K562 (cell line): ENCODE results near the gene GTPBP6. TPM values are rescaled to one million over a fixed set of nuclear protein-coding genes. Genes with fewer than 3 reads are reported as not detected.

ENCODE experiments used
- BHLHE40 ChIP-seq: IDR thresholded peaks from 2 replicates; pipeline ENCODE4 v1.6.1; 2011; ENCODE audit warnings: low read length, improper control_type of control experiment
- GATAD2A ChIP-seq: fragments of 450-650 bp; IDR thresholded peaks from 2 replicates; pipeline ENCODE4 v1.6.1; 2017
- NCOR1 ChIP-seq: fragments of 450-650 bp; IDR thresholded peaks from 2 replicates; pipeline ENCODE4 v1.6.1; 2016; ENCODE audit warnings: mild to moderate bottlenecking, moderate library complexity
- PRMT5 ChIP-seq: sonication (generic); formaldehyde crosslinking; IDR thresholded peaks from 2 replicates; pipeline ENCODE4 v1.5.0; 2020; ENCODE audit warnings: missing genetic modification reagents
- SIX5 ChIP-seq, 2 experiments: IDR thresholded peaks; 2 replicates each; pipeline ENCODE4 v1.6.1; 2011; ENCODE audit warnings: low read length in 2 of 2, borderline replicate concordance in 1 of 2, low read depth in 1 of 2, mild to moderate bottlenecking in 1 of 2, moderate library complexity in 1 of 2; ENCODE audit not compliant: insufficient read depth in 1 of 2
- ZZZ3 ChIP-seq: fragments of 450-650 bp; IDR thresholded peaks from 2 replicates; pipeline ENCODE4 v1.6.1; 2016; ENCODE audit warnings: antibody characterized with exemption, mild to moderate bottlenecking, moderate library complexity
- polyA plus RNA-seq, 8 experiments: library from polyadenylated mRNA; depleted of rRNA in 4 of 8; stranded (reverse) in 5 of 8; unstranded in 3 of 8; fragments of >200 nt; fragmentation: Nextera tagmentation in 2 of 8; fragmentation: Illumina TruSeq in 1 of 8; extraction: Ambion mirVana in 2 of 8; extraction: Trizol in 1 of 8; gene quantifications; 2 replicates each; pipeline versions ENCODE4 v1.2.1 to v1.2.3, GENCODE V29; 2011 to 2014; ENCODE audit warnings: inconsistent platforms in 1 of 8, missing spikeins in 1 of 8
- total RNA-seq, 7 experiments: library from RNA; depleted of rRNA in 6 of 7; stranded (reverse); fragments of >200 nt in 6 of 7; fragmentation: Illumina TruSeq in 2 of 7; extraction: Trizol in 2 of 7; gene quantifications; 2 replicates each; pipeline versions ENCODE4 v1.2.1 to v1.2.3, GENCODE V29; 2011 to 2021; ENCODE audit warnings: low replicate concordance in 1 of 7
- TF ChIP-seq, protein P1 (sequence below), 2 experiments: fragments of 450-650 bp in 1 of 2; sonication (generic) in 1 of 2; formaldehyde crosslinking in 1 of 2; IDR thresholded peaks; 2 replicates each; pipeline versions ENCODE4 v1.7.1 to v1.9.0; 2016 to 2022; ENCODE audit warnings: inconsistent platforms in 1 of 2, mild to moderate bottlenecking in 1 of 2, missing genetic modification reagents in 1 of 2
- TF ChIP-seq, protein P2 (sequence below): fragments of 200-800 bp; sonication (Bioruptor generic); IDR thresholded peaks from 2 replicates; pipeline ENCODE4 v1.6.1; 2017; ENCODE audit warnings: missing genetic modification characterization, missing compliant biosample characterization
- TF ChIP-seq, protein P3 (sequence below): fragments of 450-650 bp; IDR thresholded peaks from 2 replicates; pipeline ENCODE4 v1.6.1; 2018; ENCODE audit not compliant: partially characterized antibody

GTPBP6 gene
- total and polyA plus RNA-seq, 9 of the 15 experiments (the other 6 are each of a cell fraction or from before 2014, with no cell fraction given): 0.24 to 35.2 (median 8.0) TPM

DNA sequence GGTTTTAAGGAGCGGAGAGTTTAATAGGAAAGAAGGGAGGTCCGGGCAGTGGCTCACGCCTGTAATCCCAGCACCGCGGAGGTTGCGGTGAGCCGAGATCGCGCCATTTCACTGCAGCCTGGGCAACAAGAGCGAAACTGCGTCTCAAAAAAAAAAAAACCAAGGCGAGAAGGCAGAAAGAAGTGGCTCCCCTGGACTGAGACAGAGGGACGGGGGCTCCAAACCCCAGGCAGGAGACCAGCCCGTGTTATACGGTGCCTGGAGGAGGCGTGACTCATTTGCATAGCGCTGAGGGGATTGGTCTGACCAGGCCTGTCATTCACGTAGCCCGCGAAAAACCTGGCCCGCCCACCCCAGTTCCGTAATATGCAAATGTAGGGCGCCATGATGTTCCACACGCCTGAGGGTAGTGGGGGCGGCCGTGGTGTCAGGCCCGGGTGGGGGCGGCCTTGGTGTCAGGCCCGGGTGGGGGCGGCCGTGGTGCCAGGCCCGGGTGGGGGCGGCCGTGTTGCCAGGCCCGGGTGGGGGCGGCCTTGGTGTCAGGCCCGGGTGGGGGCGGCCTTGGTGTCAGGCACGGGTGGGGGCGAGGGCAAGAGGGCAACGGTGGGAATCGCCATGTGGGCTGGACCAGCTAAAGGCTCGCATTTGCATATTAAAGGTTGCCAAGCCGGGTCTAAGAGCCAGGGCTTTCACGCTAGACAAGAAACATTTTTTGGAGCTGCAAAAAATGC lies 35.3 kb downstream of the GTPBP6 start (continued):
- TF ChIP-seq, protein P1, sequence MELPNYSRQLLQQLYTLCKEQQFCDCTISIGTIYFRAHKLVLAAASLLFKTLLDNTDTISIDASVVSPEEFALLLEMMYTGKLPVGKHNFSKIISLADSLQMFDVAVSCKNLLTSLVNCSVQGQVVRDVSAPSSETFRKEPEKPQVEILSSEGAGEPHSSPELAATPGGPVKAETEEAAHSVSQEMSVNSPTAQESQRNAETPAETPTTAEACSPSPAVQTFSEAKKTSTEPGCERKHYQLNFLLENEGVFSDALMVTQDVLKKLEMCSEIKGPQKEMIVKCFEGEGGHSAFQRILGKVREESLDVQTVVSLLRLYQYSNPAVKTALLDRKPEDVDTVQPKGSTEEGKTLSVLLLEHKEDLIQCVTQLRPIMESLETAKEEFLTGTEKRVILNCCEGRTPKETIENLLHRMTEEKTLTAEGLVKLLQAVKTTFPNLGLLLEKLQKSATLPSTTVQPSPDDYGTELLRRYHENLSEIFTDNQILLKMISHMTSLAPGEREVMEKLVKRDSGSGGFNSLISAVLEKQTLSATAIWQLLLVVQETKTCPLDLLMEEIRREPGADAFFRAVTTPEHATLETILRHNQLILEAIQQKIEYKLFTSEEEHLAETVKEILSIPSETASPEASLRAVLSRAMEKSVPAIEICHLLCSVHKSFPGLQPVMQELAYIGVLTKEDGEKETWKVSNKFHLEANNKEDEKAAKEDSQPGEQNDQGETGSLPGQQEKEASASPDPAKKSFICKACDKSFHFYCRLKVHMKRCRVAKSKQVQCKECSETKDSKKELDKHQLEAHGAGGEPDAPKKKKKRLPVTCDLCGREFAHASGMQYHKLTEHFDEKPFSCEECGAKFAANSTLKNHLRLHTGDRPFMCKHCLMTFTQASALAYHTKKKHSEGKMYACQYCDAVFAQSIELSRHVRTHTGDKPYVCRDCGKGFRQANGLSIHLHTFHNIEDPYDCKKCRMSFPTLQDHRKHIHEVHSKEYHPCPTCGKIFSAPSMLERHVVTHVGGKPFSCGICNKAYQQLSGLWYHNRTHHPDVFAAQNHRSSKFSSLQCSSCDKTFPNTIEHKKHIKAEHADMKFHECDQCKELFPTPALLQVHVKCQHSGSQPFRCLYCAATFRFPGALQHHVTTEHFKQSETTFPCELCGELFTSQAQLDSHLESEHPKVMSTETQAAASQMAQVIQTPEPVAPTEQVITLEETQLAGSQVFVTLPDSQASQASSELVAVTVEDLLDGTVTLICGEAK (IDR thresholded peaks at IDR 0.05): no peak
- TF ChIP-seq, protein P1 (CRISPR knock-in tag; IDR thresholded peaks at IDR 0.05): no peak
- TF ChIP-seq NCOR1 (no peak), BHLHE40 (peak; percentile 67; the same call in 1 of the 2 replicates), GATAD2A (no peak), ZZZ3 (no peak), PRMT5 (CRISPR knock-in tag) (no peak), SIX5 (IDR thresholded peaks at IDR 0.05; ENCODE audit: borderline replicate concordance in 1 of 2, insufficient read depth in 1 of 2, low read depth in 1 of 2, low read length in 2 of 2) (no peak)
- TF ChIP-seq, protein P2, sequence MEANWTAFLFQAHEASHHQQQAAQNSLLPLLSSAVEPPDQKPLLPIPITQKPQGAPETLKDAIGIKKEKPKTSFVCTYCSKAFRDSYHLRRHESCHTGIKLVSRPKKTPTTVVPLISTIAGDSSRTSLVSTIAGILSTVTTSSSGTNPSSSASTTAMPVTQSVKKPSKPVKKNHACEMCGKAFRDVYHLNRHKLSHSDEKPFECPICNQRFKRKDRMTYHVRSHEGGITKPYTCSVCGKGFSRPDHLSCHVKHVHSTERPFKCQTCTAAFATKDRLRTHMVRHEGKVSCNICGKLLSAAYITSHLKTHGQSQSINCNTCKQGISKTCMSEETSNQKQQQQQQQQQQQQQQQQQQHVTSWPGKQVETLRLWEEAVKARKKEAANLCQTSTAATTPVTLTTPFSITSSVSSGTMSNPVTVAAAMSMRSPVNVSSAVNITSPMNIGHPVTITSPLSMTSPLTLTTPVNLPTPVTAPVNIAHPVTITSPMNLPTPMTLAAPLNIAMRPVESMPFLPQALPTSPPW (CRISPR knock-in tag): peak; percentile 42; the same call in 1 of the 2 replicates
- TF ChIP-seq, protein P3, sequence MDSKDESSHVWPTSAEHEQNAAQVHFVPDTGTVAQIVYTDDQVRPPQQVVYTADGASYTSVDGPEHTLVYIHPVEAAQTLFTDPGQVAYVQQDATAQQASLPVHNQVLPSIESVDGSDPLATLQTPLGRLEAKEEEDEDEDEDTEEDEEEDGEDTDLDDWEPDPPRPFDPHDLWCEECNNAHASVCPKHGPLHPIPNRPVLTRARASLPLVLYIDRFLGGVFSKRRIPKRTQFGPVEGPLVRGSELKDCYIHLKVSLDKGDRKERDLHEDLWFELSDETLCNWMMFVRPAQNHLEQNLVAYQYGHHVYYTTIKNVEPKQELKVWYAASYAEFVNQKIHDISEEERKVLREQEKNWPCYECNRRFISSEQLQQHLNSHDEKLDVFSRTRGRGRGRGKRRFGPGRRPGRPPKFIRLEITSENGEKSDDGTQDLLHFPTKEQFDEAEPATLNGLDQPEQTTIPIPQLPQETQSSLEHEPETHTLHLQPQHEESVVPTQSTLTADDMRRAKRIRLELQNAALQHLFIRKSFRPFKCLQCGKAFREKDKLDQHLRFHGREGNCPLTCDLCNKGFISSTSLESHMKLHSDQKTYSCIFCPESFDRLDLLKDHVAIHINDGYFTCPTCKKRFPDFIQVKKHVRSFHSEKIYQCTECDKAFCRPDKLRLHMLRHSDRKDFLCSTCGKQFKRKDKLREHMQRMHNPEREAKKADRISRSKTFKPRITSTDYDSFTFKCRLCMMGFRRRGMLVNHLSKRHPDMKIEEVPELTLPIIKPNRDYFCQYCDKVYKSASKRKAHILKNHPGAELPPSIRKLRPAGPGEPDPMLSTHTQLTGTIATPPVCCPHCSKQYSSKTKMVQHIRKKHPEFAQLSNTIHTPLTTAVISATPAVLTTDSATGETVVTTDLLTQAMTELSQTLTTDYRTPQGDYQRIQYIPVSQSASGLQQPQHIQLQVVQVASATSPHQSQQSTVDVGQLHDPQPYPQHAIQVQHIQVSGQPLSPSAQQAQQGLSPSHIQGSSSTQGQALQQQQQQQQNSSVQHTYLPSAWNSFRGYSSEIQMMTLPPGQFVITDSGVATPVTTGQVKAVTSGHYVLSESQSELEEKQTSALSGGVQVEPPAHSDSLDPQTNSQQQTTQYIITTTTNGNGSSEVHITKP: peak; percentile 20
- TF ChIP-seq, all 486 proteins: peak for 45
